Neural crest cell (in vitro differentiated cells): ENCODE results near the gene MCRIP2. TPM values are rescaled to one million over a fixed set of nuclear protein-coding genes. Genes with fewer than 3 reads are reported as not detected.
A peak's percentile ranks its signal among the peaks of the same experiment; 100 is the strongest.
"Not testable (repeated sequence)": the region's sequence is repeated elsewhere in the genome, so short reads cannot be mapped to it uniquely, and the experiment has no call there.

Source experiments
- DNase-seq: peaks from one replicate; pipeline ENCODE4 v3.0.0; 2021; ENCODE audit warnings: low read depth, mixed read lengths, low spot score
- H3K27ac Mint-ChIP-seq: one replicate; pipeline ENCODE4 v1.8.0; 2021; ENCODE audit warnings: mild to moderate bottlenecking, mixed read lengths; ENCODE audit not compliant: unreplicated experiment
- H3K27me3 Mint-ChIP-seq: 2 replicates; pipeline ENCODE4 v1.8.0; 2021; ENCODE audit warnings: low read depth, mild to moderate bottlenecking, mixed read lengths
- H3K36me3 Mint-ChIP-seq: 2 replicates; pipeline ENCODE4 v1.8.0; 2021; ENCODE audit warnings: low read depth, mild to moderate bottlenecking, mixed read lengths
- H3K4me1 Mint-ChIP-seq: 2 replicates; pipeline ENCODE4 v1.8.0; 2021; ENCODE audit warnings: mixed read lengths
- H3K4me3 Mint-ChIP-seq: one replicate; pipeline ENCODE4 v1.8.0; 2021; ENCODE audit warnings: mild to moderate bottlenecking, mixed read lengths
- H3K9me3 Mint-ChIP-seq: 2 replicates; pipeline ENCODE4 v1.8.0; 2021; ENCODE audit warnings: mixed read lengths
- CTCF ChIP-seq: fragments of 200-600 bp; sonication (generic); conservative IDR thresholded peaks from 2 replicates; pipeline ENCODE4 v1.5.0; 2021; ENCODE audit warnings: antibody characterized with exemption, mild to moderate bottlenecking
- total RNA-seq: library from RNA; stranded (reverse); gene quantifications from 2 replicates; pipeline ENCODE4 v1.2.1, GENCODE V29; 2021

Gene MCRIP2
- total RNA-seq, 1 donor from 2014 or later: 17.6 TPM

DNA sequence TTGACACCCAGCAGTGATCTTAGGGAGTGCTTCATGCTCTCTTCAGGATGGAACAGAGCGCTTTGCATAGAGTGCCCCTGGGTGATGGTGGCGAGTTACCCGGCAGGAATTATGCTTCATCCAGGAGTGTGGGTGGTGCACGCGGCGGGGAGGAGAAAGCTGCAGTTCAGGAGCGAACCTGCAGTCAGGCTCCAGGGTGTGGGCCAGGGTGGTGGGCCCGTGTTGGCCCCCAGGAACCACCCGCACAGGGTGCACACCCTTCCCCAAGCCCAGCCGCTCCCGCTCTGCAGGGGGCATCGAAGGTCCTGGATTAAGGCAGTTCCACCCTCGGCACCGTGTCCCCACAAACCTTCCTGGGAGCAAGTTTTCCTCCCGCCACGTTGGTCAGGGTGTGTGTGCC, 47.8 kb upstream of the MCRIP2 start:
- Mint-ChIP-seq H3K4me3 (peak overlapping the region; percentile 70), H3K27me3 (peaks cover 14% of the 10 kb centered on the region), H3K9me3 (no peaks in the 10 kb centered on the region), H3K27ac (no peak overlapping the region), H3K36me3 (peaks cover 13% of the 10 kb centered on the region), H3K4me1 (peaks cover 17% of the 10 kb centered on the region)
- no peak for DNase-seq
- no peak for TF ChIP-seq CTCF

- H3K27me3 Mint-ChIP-seq: peaks cover 8% of the 10 kb centered on the region
- H3K4me3 Mint-ChIP-seq: no peak overlapping the region
- no peak for DNase-seq
- peaks cover 10% of the 10 kb centered on the region for H3K36me3 Mint-ChIP-seq
- TF ChIP-seq CTCF: no peak
- H3K9me3 Mint-ChIP-seq: no peaks in the 10 kb centered on the region
- H3K4me1 Mint-ChIP-seq: peaks cover 13% of the 10 kb centered on the region
- H3K27ac Mint-ChIP-seq: no peak overlapping the region
Measured at GRCh38 chr16:595094-595528, 46.5 kb upstream of the MCRIP2 start.

DNA sequence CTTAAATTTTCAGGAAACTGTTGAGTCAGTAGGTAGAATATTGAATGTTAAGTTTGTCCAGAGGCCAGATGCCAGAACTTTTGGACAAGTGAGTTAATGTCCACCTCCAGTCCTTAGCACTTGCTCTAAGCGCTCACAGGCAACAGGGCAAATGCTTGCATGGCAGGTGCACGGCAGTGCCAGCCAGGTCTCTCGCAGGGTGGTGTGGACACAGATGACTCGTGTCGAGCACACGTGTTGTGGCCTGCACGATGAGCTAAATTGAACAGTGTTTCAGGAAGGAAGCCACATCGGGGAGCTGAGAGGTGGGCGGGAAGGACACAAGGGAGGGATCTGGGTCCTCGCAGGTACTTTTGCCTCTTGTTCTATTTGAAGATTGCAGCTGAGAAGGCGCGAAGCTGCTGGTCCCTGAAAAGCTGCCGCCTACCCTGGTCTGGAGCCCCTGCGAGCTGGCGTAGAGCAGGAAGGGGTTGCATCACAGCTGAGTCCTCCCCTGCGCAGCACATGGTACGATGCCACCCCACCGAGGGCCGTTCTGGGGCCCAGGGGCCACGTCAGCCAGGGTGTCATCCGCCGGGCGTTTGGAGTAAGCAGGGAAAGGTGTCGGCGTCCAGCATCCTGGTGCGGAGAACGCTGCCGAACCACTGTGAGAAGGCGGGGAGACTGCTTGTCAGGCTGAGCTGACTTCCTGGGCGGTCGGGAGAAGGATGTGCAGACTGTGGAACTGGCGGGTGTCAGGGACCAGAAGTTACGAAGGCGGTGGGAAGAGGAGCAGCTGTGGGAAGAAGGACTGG, 45.5 kb upstream of the MCRIP2 start:
- Mint-ChIP-seq H3K4me1 (peaks cover 9% of the 10 kb centered on the region), H3K36me3 (peaks cover 6% of the 10 kb centered on the region), H3K9me3 (no peaks in the 10 kb centered on the region), H3K4me3 (no peak overlapping the region), H3K27ac (no peak overlapping the region), H3K27me3 (peaks cover 1% of the 10 kb centered on the region)
- TF ChIP-seq CTCF: no peak
- DNase-seq: no peak

DNA sequence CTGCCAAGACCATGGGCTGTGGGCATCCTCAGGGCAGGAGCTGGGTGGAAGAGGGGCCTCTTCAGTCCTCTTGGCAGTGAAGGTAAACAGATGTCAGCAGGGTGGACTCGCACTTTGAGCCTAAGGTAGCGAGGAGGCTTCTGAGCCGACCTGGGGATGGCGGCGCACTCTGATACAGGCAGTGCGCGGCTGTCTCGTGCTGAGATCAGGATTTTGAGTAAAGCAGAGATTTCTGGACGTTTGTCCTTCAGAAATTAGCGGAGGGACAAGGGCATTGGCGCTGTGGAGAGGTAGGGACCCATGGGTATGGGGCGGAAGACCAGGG, 44.9 kb upstream of the MCRIP2 start:
- no peak for TF ChIP-seq CTCF
- H3K4me1 Mint-ChIP-seq: peaks cover 7% of the 10 kb centered on the region
- no peaks in the 10 kb centered on the region for H3K27me3 Mint-ChIP-seq
- no peaks in the 10 kb centered on the region for H3K9me3 Mint-ChIP-seq
- H3K27ac Mint-ChIP-seq: no peak overlapping the region
- no peak overlapping the region for H3K4me3 Mint-ChIP-seq
- H3K36me3 Mint-ChIP-seq: peaks cover 8% of the 10 kb centered on the region
- no peak for DNase-seq

GRCh38 chr16:597655-598054, 44.0 kb upstream of the MCRIP2 start:
- H3K4me3 Mint-ChIP-seq, H3K36me3 Mint-ChIP-seq, H3K4me1 Mint-ChIP-seq, DNase-seq, H3K9me3 Mint-ChIP-seq, H3K27me3 Mint-ChIP-seq, H3K27ac Mint-ChIP-seq: not testable (repeated sequence)

DNA sequence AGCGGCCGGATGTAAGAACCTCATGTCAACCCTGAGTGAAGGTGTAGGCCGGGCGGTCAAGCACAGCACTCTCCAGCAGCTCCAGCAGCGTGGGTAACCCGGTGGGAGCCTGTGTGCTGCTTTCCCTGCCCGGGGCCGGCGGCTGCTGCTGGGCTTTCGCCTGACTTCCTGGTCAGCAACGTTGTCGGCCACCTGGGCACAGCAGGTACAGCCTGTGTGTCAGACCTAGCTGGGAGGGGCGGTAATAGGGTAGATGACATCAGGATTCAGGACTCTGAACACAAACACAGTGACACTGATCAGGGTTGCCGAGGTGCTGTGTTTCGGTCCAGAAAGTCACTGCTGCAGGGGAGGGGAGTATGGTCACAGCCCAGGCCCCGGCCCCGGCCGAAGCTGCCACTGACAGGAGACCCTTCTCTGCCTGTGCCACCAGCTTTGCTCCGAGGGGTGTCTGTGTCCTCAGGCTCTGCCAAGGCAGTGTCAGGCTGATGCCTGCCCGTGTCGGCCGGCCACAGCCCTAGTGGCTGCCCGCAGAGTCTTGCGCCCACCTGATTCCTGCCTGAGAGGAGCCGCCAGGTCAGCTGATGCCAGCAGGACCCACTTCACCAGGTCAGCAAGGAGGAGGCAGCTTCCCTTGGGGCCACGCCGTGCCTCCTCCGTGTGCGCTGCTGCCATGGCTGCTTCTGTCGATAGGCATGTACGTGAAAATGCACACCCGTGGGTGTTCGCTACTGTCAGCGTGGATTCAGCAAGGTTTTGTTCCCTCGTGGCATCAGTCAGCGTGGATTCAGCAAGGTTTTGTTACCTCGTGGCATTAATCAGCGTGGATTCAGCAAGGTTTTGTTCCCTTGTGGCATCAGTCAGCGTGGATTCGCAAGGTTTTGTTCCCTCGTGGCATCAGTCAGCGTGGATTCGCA, 42.5 kb upstream of the MCRIP2 start:
- Mint-ChIP-seq H3K27me3 (no peaks in the 10 kb centered on the region), H3K36me3 (peaks cover 14% of the 10 kb centered on the region), H3K4me3 (no peak overlapping the region), H3K9me3 (no peaks in the 10 kb centered on the region), H3K4me1 (peaks cover 4% of the 10 kb centered on the region), H3K27ac (no peak overlapping the region)
- TF ChIP-seq CTCF: no peak
- DNase-seq: no peak
